ENCODE data around the gene PTPN21. TPM values are rescaled to one million over a fixed set of nuclear protein-coding genes. Genes with fewer than 3 reads are reported as not detected.

Gene PTPN21
- 10.1 and 11.7 TPM in 2 replicates for total RNA-seq (ENCODE audit: low replicate concordance)

GRCh38 chr14:88554457-88555286 lies at the start of gene PTPN21:
TSS of gene PTPN21 (minus strand) at chr14:88555007. CDS start at chr14:88550417, 4,590 bp downstream.
- Histone ChIP-seq H3K4me1 (peaks cover 16% of the 10 kb centered on the region), H3K4me2 (peak within 1 kb of the TSS; percentile 80), H2AFZ (replicated peaks) (peak within 1 kb of the TSS; percentile 11), H3K4me3 (peak within 1 kb of the TSS; percentile 63), H4K20me1 (ENCODE audit: low read depth) (no peaks in the 10 kb centered on the region), H3K27ac (peak within 1 kb of the TSS; percentile 84), H3K9ac (peak within 1 kb of the TSS; percentile 81), H3F3A (ENCODE audit: low read depth) (peaks cover 20% of the 10 kb centered on the region), H3K9me3 (ENCODE audit: low read depth) (no peaks in the 10 kb centered on the region), H3K27me3 (peaks cover 16% of the 10 kb centered on the region), H3K36me3 (no peaks in the 10 kb centered on the region), H3K79me2 (ENCODE audit: low read depth) (peaks cover 40% of the 10 kb centered on the region)
- Mint-ChIP-seq H3K27ac (peak within 1 kb of the TSS; percentile 93), H3K9me3 (peaks cover 2% of the 10 kb centered on the region), H3K4me1 (peaks cover 28% of the 10 kb centered on the region), H3K36me3 (peaks cover 7% of the 10 kb centered on the region), H3K27me3 (ENCODE audit: insufficient read depth, low read depth) (peaks cover 6% of the 10 kb centered on the region), H3K4me3 (peak within 1 kb of the TSS; percentile 97)
- TF ChIP-seq CTCF (IDR thresholded peaks at IDR 0.05) = no peak
- TF ChIP-seq EZH2 (IDR thresholded peaks at IDR 0.05) = no peak
- no peak for TF ChIP-seq EZH2phosphoT487 (IDR thresholded peaks at IDR 0.05)
- peak; percentile 90 for DNase-seq (ENCODE audit: low spot score)

- no peaks in the 10 kb centered on the region for H3K27me3 Mint-ChIP-seq (ENCODE audit: insufficient read depth, low read depth)
- H3K9ac ChIP-seq = no peak overlapping the region
- H3K4me1 Mint-ChIP-seq = no peaks in the 10 kb centered on the region
- no peaks in the 10 kb centered on the region for H3F3A ChIP-seq (ENCODE audit: low read depth)
- no peak overlapping the region for H3K4me3 ChIP-seq
- peaks cover 58% of the 10 kb centered on the region for H3K36me3 Mint-ChIP-seq
- peaks cover 31% of the 10 kb centered on the region for H3K36me3 ChIP-seq
- H2AFZ ChIP-seq (replicated peaks) = no peak overlapping the region
- no peak overlapping the region for H3K27ac Mint-ChIP-seq
- no peak overlapping the region for H3K4me3 Mint-ChIP-seq
- H3K79me2 ChIP-seq (ENCODE audit: low read depth) = peaks cover 6% of the 10 kb centered on the region
- no peaks in the 10 kb centered on the region for H3K27me3 ChIP-seq
- TF ChIP-seq EZH2 (IDR thresholded peaks at IDR 0.05) = no peak
- no peak for TF ChIP-seq CTCF (IDR thresholded peaks at IDR 0.05)
- no peak for TF ChIP-seq EZH2phosphoT487 (IDR thresholded peaks at IDR 0.05)
- peaks cover 5% of the 10 kb centered on the region for H4K20me1 ChIP-seq (ENCODE audit: low read depth)
- H3K4me1 ChIP-seq = no peaks in the 10 kb centered on the region
- H3K9me3 Mint-ChIP-seq = no peaks in the 10 kb centered on the region
- no peak overlapping the region for H3K27ac ChIP-seq
- no peak overlapping the region for H3K4me2 ChIP-seq
- H3K9me3 ChIP-seq (ENCODE audit: low read depth) = no peaks in the 10 kb centered on the region
- peak; percentile 16 for DNase-seq (ENCODE audit: low spot score)
Measured at GRCh38 chr14:88604212-88604611, 49.4 kb upstream of the PTPN21 start.

- H3K36me3 Mint-ChIP-seq = peaks cover 51% of the 10 kb centered on the region
Measured at GRCh38 chr14:88599761-88600439, 45.1 kb upstream of the PTPN21 start.

More at GRCh38 chr14:88599761-88600439, 45.1 kb upstream of the PTPN21 start:
- no peaks in the 10 kb centered on the region for H3K27me3 Mint-ChIP-seq (ENCODE audit: insufficient read depth, low read depth)
- DNase-seq (ENCODE audit: low spot score) = no peak
- Histone ChIP-seq H3K27me3 (no peaks in the 10 kb centered on the region), H3K79me2 (ENCODE audit: low read depth) (peaks cover 6% of the 10 kb centered on the region), H3K27ac (no peak overlapping the region), H3K4me2 (no peak overlapping the region), H3K36me3 (peaks cover 19% of the 10 kb centered on the region), H4K20me1 (ENCODE audit: low read depth) (peaks cover 5% of the 10 kb centered on the region), H3K9me3 (ENCODE audit: low read depth) (no peaks in the 10 kb centered on the region), H3K4me3 (no peak overlapping the region), H2AFZ (replicated peaks) (no peak overlapping the region), H3K9ac (no peak overlapping the region), H3F3A (ENCODE audit: low read depth) (no peaks in the 10 kb centered on the region), H3K4me1 (no peaks in the 10 kb centered on the region)
- no peak overlapping the region for H3K27ac Mint-ChIP-seq
- H3K4me1 Mint-ChIP-seq = no peaks in the 10 kb centered on the region
- no peaks in the 10 kb centered on the region for H3K9me3 Mint-ChIP-seq
- H3K4me3 Mint-ChIP-seq = no peak overlapping the region
- TF ChIP-seq CTCF (IDR thresholded peaks at IDR 0.05) = no peak
- TF ChIP-seq EZH2phosphoT487 (IDR thresholded peaks at IDR 0.05) = no peak
- no peak for TF ChIP-seq EZH2 (IDR thresholded peaks at IDR 0.05)

Data from neural progenitor cell (in vitro differentiated cells).